CD4-positive, alpha-beta memory T cell (primary cell): Measurements from ENCODE around the gene SMIM41. TPM values are rescaled to one million over a fixed set of nuclear protein-coding genes. Genes with fewer than 3 reads are reported as not detected.

Source experiments
- CTCF ChIA-PET: fragments of 350-600 bp; sonication (Branson Sonifier 250); formaldehyde crosslinking; loops from one replicate; lab custom pipeline; 2021; ENCODE audit warnings: inconsistent platforms; ENCODE audit not compliant: partially characterized antibody; lab: Charles Lee
- POLR2A ChIA-PET: fragments of 350-600 bp; sonication (Branson Sonifier 250); formaldehyde crosslinking; loops from one replicate; lab custom pipeline; 2021; ENCODE audit not compliant: partially characterized antibody; lab: Charles Lee
- DNase-seq, 5 donors: peaks; one replicate each; pipeline versions ENCODE4 v3.0.0 to v3.0.0-alpha.2; 2020 to 2022; ENCODE audit warnings: mixed read lengths in 1 of 5
- H3K27ac ChIP-seq: one replicate; pipeline ENCODE4 v1.7.0; 2013; ENCODE audit warnings: low read depth, low read length
- H3K27me3 ChIP-seq: 2 replicates; pipeline ENCODE4 v1.7.0; 2013; ENCODE audit warnings: mild to moderate bottlenecking, low read length, moderate library complexity; ENCODE audit not compliant: insufficient read depth
- H3K36me3 ChIP-seq: 2 replicates; pipeline ENCODE4 v1.7.0; 2013; ENCODE audit warnings: mild to moderate bottlenecking, low read length, moderate library complexity; ENCODE audit not compliant: insufficient read depth
- H3K4me1 ChIP-seq: 2 replicates; pipeline ENCODE4 v1.7.0; 2013; ENCODE audit warnings: mild to moderate bottlenecking, low read length, moderate library complexity; ENCODE audit not compliant: insufficient read depth
- H3K4me3 ChIP-seq, 2 donors: one replicate each; pipeline ENCODE4 v1.7.0; 2013; ENCODE audit warnings: low read length in 2 of 2, mild to moderate bottlenecking in 1 of 2
- H3K9me3 ChIP-seq, 2 donors: one replicate each; pipeline ENCODE4 v1.7.0; 2013; ENCODE audit warnings: low read length in 2 of 2, control low read depth in 1 of 2; ENCODE audit not compliant: control insufficient read depth in 1 of 2
- H3K27ac Mint-ChIP-seq, 7 donors: one replicate each; pipeline ENCODE4 v1.8.0; 2020 to 2021; ENCODE audit warnings: mixed read lengths in 7 of 7, mild to moderate bottlenecking in 6 of 7, inconsistent platforms in 3 of 7, moderate library complexity in 3 of 7
- H3K27me3 Mint-ChIP-seq, 2 donors: one replicate each; pipeline ENCODE4 v1.8.0; 2020 to 2021; ENCODE audit warnings: mixed read lengths in 2 of 2
- H3K36me3 Mint-ChIP-seq, 2 donors: one replicate each; pipeline ENCODE4 v1.8.0; 2020 to 2021; ENCODE audit warnings: mixed read lengths in 2 of 2, inconsistent platforms in 1 of 2, mild to moderate bottlenecking in 1 of 2
- H3K4me1 Mint-ChIP-seq, 4 donors: one replicate each; pipeline ENCODE4 v1.8.0; 2020 to 2021; ENCODE audit warnings: mixed read lengths in 4 of 4, mild to moderate bottlenecking in 1 of 4
- H3K4me3 Mint-ChIP-seq, 8 donors: one replicate each; pipeline ENCODE4 v1.8.0; 2020 to 2021; ENCODE audit warnings: mixed read lengths in 8 of 8, mild to moderate bottlenecking in 7 of 8, moderate library complexity in 6 of 8, inconsistent platforms in 3 of 8
- H3K9me3 Mint-ChIP-seq, 8 donors: one replicate each; pipeline ENCODE4 v1.8.0; 2020 to 2021; ENCODE audit warnings: mixed read lengths in 8 of 8, mild to moderate bottlenecking in 5 of 8, inconsistent platforms in 3 of 8, moderate library complexity in 1 of 8
- intact Hi-C: fragments of 100-400 bp; cut with micrococcal nuclease; formaldehyde crosslinking; loops from one replicate; pipeline ENCODE4 v1.15.1; 2023
- polyA plus RNA-seq, 2 donors: library from polyadenylated mRNA; unstranded; fragments of 300-500 nt; fragmentation: Illumina TruSeq; gene quantifications; one replicate each; pipeline ENCODE4 v1.2.3, GENCODE V29; 2021
- total RNA-seq, 2 experiments: library from RNA; stranded (reverse); gene quantifications; one replicate each; pipeline ENCODE4 v1.2.3, GENCODE V29; 2021

The SMIM41 gene
- total and polyA plus RNA-seq, 4 experiments from 2014 or later = not detected

- POLR2A ChIA-PET = no interaction called here
- no peak for DNase-seq
- Mint-ChIP-seq H3K27ac (no peak overlapping the region), H3K27me3 (peaks cover 10 to 33% of the 10 kb centered on the region in 2 donors), H3K9me3 (peaks cover 0 to 2% (median 0%) of the 10 kb centered on the region in 8 donors), H3K4me1 (peaks cover 5 to 14% (median 7%) of the 10 kb centered on the region in 4 donors), H3K4me3 (no peak overlapping the region), H3K36me3 (no peaks in the 10 kb centered on the region)
- Histone ChIP-seq H3K4me3 (no peak overlapping the region), H3K27me3 (no peaks in the 10 kb centered on the region), H3K27ac (no peak overlapping the region), H3K9me3 (no peaks in the 10 kb centered on the region), H3K4me1 (peaks cover 5% of the 10 kb centered on the region), H3K36me3 (no peaks in the 10 kb centered on the region)
- intact Hi-C loops = no loop called here
- CTCF ChIA-PET = interaction anchor here (1.0 to 4.5 kb wide), 5 partner anchors 8 to 762 kb away, joined by 3 to 41 read pairs (median 4); no protein-coding TSS in a partner anchor
These were observed 44.1 kb downstream of the SMIM41 start for GRCh38 chr12:52123487-52124186.

DNA sequence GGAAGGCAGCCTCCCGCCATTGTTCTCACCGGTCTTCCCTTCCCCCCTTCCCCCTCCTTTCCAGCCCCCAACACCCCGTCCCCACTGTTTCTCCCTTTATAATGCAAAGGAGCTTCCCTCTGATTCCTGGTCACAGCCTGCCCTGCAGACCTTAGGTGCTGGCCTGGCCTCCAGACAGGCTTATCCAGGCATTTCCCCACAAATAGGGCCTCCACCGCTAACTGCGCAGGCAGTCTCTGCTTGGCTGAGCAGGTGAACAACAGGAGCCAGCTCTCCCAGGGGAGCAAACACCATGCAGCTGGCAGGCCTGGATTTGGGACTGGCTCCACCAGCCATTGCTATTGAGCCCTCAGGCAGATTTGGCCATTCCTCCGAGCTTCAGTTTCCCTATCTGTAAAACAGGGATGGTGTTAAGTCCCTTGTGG, 46.0 kb downstream of the SMIM41 start:
- ChIA-PET CTCF (interaction anchor here (1.3 to 1.4 kb wide), 2 partner anchors 9 to 202 kb away, joined by 4 to 6 read pairs; no protein-coding TSS in a partner anchor), POLR2A (no interaction called here)
- peaks cover 8 to 31% of the 10 kb centered on the region in 2 donors for H3K27me3 Mint-ChIP-seq
- Histone ChIP-seq H3K27ac (no peak overlapping the region), H3K27me3 (no peaks in the 10 kb centered on the region), H3K9me3 (no peaks in the 10 kb centered on the region), H3K4me3 (no peak overlapping the region), H3K36me3 (no peaks in the 10 kb centered on the region), H3K4me1 (no peaks in the 10 kb centered on the region)
- H3K4me3 Mint-ChIP-seq = no peak overlapping the region
- intact Hi-C loops = no loop called here
- peaks cover 0 to 9% (median 2%) of the 10 kb centered on the region in 4 donors for H3K4me1 Mint-ChIP-seq
- DNase-seq = no peak
- no peak overlapping the region for H3K27ac Mint-ChIP-seq
- H3K9me3 Mint-ChIP-seq = peaks cover 0 to 2% (median 0%) of the 10 kb centered on the region in 8 donors
- no peaks in the 10 kb centered on the region for H3K36me3 Mint-ChIP-seq

DNA sequence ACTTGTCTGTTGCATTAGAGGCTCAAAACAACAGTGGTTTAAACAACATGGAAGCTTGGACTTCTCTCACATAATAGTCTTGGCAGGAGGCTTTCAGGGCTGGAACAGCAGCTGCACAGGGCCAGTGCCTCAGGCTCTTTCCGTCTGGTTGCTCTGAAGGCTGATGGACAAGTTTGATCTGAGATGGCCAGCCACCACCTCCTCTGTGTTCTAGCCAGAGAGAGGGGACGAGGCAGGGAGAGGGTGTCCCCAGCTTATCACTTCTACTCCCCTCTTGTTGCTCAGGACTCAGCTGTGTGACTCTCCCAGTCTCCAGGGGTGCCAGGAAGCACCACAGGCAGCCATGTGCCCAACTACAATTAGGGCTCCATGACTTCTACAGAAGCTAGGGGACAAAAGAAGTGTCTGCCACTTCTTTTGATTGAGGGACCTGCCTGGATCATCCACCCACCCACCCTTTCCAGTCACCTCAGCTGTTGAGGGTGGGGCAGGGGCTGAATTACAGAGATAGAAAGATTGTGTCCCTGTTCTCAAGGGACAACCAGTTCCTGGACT, 46.6 kb downstream of the SMIM41 start:
- no peak overlapping the region for H3K4me3 ChIP-seq
- no peaks in the 10 kb centered on the region for H3K36me3 ChIP-seq
- DNase-seq = no peak
- ChIA-PET CTCF (interaction anchor here (1.3 to 1.4 kb wide), 2 partner anchors 9 to 201 kb away, joined by 4 to 6 read pairs; no protein-coding TSS in a partner anchor), POLR2A (no interaction called here)
- no peak overlapping the region for H3K27ac ChIP-seq
- intact Hi-C loops = no loop called here
- Mint-ChIP-seq H3K9me3 (peaks cover 0 to 2% (median 0%) of the 10 kb centered on the region in 8 donors), H3K4me1 (peaks cover 0 to 9% (median 2%) of the 10 kb centered on the region in 4 donors), H3K27me3 (peaks cover 7 to 31% of the 10 kb centered on the region in 2 donors), H3K4me3 (no peak overlapping the region), H3K36me3 (no peaks in the 10 kb centered on the region), H3K27ac (no peak overlapping the region)
- no peaks in the 10 kb centered on the region for H3K27me3 ChIP-seq
- H3K9me3 ChIP-seq = no peaks in the 10 kb centered on the region
- no peaks in the 10 kb centered on the region for H3K4me1 ChIP-seq

DNA sequence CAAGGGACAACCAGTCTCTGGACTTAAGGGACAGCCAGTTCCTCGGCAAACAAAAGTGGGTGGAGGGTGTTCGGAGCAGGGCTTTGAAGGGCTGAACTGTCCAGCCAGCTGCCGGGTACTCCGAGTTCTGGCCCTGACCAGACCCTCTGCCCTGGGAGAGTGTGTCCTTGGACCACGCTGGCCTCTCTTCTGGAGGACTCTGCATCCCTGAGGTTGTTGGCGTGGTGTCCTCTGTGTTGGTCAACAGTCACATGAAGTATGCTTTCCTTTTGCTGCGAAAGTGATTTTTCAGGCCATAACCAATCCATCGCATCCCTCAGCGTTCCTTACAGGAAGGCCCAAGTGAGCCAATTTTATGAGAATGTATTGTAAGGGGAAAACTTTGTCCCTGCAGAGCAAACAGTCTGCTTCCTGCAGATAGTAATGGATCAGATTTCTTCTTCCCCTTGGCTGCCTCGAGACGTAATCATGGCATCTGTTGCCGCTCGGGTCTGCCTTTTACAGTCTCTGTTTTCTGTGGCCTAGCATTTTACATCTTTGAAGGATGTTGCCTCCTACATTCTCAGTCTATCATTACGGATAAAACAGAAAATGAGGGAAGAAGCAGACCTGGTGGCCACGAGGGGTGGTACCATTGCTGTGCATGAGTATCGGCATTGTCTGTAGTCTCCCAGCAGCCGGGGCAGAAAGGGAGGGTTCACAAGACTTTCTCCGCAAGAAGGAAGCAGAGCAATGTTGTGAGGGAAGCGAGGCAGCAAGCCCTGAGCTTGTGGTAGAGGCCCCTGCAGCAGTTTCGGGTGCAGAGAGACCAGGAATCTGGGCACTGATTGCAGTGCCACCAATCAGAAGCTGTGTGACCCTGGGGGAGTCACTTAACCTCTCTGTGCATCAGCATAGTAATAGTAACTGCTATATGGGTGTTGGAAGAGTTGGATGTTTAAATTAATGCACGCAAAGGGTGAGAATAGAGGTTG, 47.4 kb downstream of the SMIM41 start:
- POLR2A ChIA-PET = no interaction called here
- H3K36me3 Mint-ChIP-seq = no peaks in the 10 kb centered on the region
- H3K27me3 Mint-ChIP-seq = peaks cover 5 to 30% of the 10 kb centered on the region in 2 donors
- Histone ChIP-seq H3K27ac (no peak overlapping the region), H3K36me3 (no peaks in the 10 kb centered on the region), H3K4me3 (no peak overlapping the region), H3K9me3 (no peaks in the 10 kb centered on the region), H3K27me3 (no peaks in the 10 kb centered on the region), H3K4me1 (no peaks in the 10 kb centered on the region)
- CTCF ChIA-PET = interaction anchor here (1.1 to 3.2 kb wide), 3 partner anchors 10 to 13 kb away, joined by 3 to 16 read pairs (median 6); no protein-coding TSS in a partner anchor
- intact Hi-C loops = no loop called here
- H3K4me1 Mint-ChIP-seq = peaks cover 0 to 4% (median 0%) of the 10 kb centered on the region in 4 donors
- no peak for DNase-seq
- H3K9me3 Mint-ChIP-seq = peaks cover 0 to 2% (median 0%) of the 10 kb centered on the region in 8 donors
- H3K4me3 Mint-ChIP-seq = no peak overlapping the region
- no peak overlapping the region for H3K27ac Mint-ChIP-seq

- no peaks in the 10 kb centered on the region for H3K4me1 ChIP-seq
- Mint-ChIP-seq H3K4me3 (no peak overlapping the region), H3K27me3 (peaks cover 5 to 28% of the 10 kb centered on the region in 2 donors), H3K9me3 (peaks cover 0 to 2% (median 0%) of the 10 kb centered on the region in 8 donors), H3K27ac (no peak overlapping the region), H3K36me3 (no peaks in the 10 kb centered on the region), H3K4me1 (no peaks in the 10 kb centered on the region)
- intact Hi-C loops = no loop called here
- H3K27me3 ChIP-seq = no peaks in the 10 kb centered on the region
- POLR2A ChIA-PET = no interaction called here
- H3K4me3 ChIP-seq = no peak overlapping the region
- no peak overlapping the region for H3K27ac ChIP-seq
- DNase-seq = no peak
- no peaks in the 10 kb centered on the region for H3K36me3 ChIP-seq
- no peaks in the 10 kb centered on the region for H3K9me3 ChIP-seq
- CTCF ChIA-PET = interaction anchor here (1.1 to 3.2 kb wide), 2 partner anchors 11 to 12 kb away, joined by 3 to 16 read pairs; no protein-coding TSS in a partner anchor
These were observed 48.4 kb downstream of the SMIM41 start for GRCh38 chr12:52127683-52128450.

DNA sequence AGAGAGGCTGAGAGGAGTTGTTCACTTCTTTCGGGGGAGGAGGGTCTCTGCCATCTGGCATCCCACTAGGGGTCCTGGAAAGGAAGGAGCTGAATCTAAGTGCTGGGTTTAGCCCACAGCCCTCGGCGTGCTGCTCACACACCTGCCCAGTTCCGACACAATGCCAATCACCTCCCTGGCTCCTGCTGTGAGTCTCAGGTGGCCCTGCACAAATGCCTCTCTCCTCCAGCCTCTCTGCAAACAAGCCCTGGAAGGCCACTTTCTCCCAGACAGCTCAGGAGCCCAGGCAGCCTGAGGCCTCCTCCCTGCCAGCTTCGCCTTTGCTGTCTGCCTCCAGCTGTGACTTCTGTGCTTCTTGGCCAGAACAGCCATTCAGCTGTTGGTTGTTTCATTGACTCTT, 51.2 kb downstream of the SMIM41 start:
- Mint-ChIP-seq H3K27me3 (peaks cover 6 to 13% of the 10 kb centered on the region in 2 donors), H3K36me3 (no peaks in the 10 kb centered on the region), H3K4me1 (no peaks in the 10 kb centered on the region), H3K4me3 (no peak overlapping the region), H3K9me3 (no peaks in the 10 kb centered on the region), H3K27ac (no peak overlapping the region)
- Histone ChIP-seq H3K9me3 (no peaks in the 10 kb centered on the region), H3K36me3 (no peaks in the 10 kb centered on the region), H3K4me3 (no peak overlapping the region), H3K4me1 (no peaks in the 10 kb centered on the region), H3K27me3 (no peaks in the 10 kb centered on the region), H3K27ac (no peak overlapping the region)
- ChIA-PET POLR2A (no interaction called here), CTCF (no interaction called here)
- intact Hi-C loops = no loop called here
- no peak for DNase-seq
